BLaER1 (cell line): ENCODE data around the gene PIP5K1C.
A peak's percentile ranks its signal among the peaks of the same experiment; 100 is the strongest.
"Not testable (repeated sequence)": the region's sequence is repeated elsewhere in the genome, so short reads cannot be mapped to it uniquely, and the experiment has no call there.

Experiments
- H3K27ac ChIP-seq: shearing (Covaris generic); formaldehyde crosslinking; 2 replicates; pipeline ENCODE4 v1.8.1; 2022
- H3K27me3 ChIP-seq: shearing (Covaris generic); formaldehyde crosslinking; 2 replicates; pipeline ENCODE4 v1.8.1; 2022
- H3K36me3 ChIP-seq: shearing (Covaris generic); formaldehyde crosslinking; 2 replicates; pipeline ENCODE4 v1.8.1; 2022
- H3K4me1 ChIP-seq: shearing (Covaris generic); formaldehyde crosslinking; 2 replicates; pipeline ENCODE4 v1.8.1; 2022
- H3K4me2 ChIP-seq: shearing (Covaris generic); formaldehyde crosslinking; 2 replicates; pipeline ENCODE4 v1.8.1; 2022
- H3K4me3 ChIP-seq: shearing (Covaris generic); formaldehyde crosslinking; 2 replicates; pipeline ENCODE4 v1.8.1; 2022
- H3K9ac ChIP-seq: shearing (Covaris generic); formaldehyde crosslinking; 2 replicates; pipeline ENCODE4 v1.8.1; 2022
- H3K9me3 ChIP-seq: shearing (Covaris generic); formaldehyde crosslinking; 2 replicates; pipeline ENCODE4 v1.8.1; 2022
- H4K20me1 ChIP-seq: shearing (Covaris generic); formaldehyde crosslinking; 2 replicates; pipeline ENCODE4 v1.8.1; 2022
- Cebpa-rat ChIP-seq: shearing (Covaris generic); IDR thresholded peaks from 2 replicates; pipeline ENCODE4 v1.8.1; 2022

Gene PIP5K1C

DNA sequence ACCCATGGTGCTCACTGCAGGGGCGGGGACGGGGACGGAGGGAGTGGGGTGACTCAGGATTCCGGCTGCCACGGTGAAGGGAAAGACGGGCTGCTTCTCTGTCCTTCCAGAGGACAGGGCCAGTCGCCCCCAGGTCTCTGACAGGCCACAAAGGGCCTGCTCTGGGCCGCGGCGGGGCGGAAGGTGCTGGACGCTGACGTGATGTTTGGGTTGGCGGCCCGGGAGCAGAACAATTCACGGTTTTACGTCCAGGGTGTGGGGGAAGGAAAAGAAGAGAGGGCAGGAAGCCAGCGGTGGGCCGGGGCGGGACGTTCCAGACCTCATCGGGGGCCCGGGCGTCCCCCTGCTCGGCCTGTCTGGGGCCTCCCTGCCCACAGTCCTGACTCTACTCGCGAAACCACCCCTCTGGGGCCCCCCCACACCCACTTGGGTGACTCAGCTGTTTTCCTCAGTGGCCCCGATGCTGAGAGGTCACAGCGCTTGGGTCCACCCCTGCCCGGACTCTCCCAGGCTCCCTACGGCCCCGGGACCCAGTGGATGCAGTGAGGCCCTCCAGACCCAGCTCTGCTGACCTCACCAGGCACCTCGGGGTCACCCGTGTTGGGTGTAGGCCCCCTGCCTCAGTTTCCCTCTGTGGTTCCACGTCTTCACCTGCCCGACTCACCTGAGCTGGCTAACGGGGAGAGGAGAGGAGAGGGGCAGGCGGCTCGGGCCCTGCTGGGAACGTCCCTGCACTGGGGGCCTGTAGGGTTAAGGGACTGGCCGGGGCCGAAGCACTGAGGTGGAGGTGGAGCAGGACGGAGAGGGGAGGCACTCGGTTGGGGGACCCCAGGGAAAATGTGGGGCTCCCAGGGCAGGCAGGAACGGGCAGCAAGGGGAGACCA lies 29.2 kb downstream of the PIP5K1C start:
- Histone ChIP-seq H3K36me3 (peaks cover 43% of the 10 kb centered on the region), H3K4me3 (peak overlapping the region; percentile 41; the same call in 1 of the 2 replicates), H3K27me3 (peaks cover 11% of the 10 kb centered on the region), H3K4me2 (peak overlapping the region; percentile 94), H3K27ac (peak overlapping the region; percentile 55), H3K9ac (peak overlapping the region; percentile 56), H3K4me1 (peaks cover 49% of the 10 kb centered on the region), H3K9me3 (no peaks in the 10 kb centered on the region), H4K20me1 (peaks cover 98% of the 10 kb centered on the region)
- no peak for TF ChIP-seq Cebpa-rat

DNA sequence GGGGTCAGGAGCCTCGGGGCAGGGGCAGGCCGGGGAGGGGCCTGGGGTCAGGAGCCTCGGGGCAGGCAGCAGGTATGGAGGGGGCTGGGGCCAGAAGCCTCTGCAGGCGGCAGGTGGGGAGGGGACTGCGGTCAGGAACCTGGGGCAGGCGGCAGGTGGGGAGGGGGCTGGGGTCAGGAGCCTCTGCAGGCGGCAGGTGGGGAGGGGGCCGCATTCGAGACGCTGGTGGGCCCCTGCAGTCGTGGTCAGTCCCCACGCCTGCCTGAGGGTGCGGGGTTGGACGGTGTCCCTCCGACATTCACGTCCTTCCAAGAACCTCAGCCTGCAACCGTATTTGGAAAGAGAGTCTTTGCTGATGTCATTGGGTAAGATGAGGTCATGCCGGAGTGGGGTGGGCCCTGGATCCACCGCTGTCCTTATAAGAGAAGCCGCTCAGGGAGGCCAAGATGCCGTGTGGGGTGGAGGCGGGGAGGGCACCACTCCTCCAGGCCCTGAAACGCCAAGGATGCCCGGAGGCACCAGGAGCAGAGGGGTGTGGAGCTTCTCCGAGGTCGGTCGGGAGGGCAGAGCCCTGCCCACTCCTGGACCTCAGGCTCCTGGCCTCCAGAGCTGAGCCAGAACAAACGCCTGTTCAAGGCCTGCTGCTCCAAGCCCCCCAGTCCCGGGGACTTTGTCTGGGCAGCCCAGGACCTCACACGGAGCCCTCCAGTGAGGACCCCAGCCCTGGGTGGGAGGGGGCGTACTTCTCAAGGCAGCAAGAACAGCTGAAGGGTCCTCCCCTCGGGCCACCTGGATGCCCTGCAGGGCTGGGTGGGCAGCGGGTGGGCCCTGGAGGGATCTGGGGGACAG lies 30.1 kb downstream of the PIP5K1C start:
- H3K4me3 ChIP-seq = no peak overlapping the region
- peaks cover 52% of the 10 kb centered on the region for H3K4me1 ChIP-seq
- H3K4me2 ChIP-seq = peak overlapping the region; percentile 94

DNA sequence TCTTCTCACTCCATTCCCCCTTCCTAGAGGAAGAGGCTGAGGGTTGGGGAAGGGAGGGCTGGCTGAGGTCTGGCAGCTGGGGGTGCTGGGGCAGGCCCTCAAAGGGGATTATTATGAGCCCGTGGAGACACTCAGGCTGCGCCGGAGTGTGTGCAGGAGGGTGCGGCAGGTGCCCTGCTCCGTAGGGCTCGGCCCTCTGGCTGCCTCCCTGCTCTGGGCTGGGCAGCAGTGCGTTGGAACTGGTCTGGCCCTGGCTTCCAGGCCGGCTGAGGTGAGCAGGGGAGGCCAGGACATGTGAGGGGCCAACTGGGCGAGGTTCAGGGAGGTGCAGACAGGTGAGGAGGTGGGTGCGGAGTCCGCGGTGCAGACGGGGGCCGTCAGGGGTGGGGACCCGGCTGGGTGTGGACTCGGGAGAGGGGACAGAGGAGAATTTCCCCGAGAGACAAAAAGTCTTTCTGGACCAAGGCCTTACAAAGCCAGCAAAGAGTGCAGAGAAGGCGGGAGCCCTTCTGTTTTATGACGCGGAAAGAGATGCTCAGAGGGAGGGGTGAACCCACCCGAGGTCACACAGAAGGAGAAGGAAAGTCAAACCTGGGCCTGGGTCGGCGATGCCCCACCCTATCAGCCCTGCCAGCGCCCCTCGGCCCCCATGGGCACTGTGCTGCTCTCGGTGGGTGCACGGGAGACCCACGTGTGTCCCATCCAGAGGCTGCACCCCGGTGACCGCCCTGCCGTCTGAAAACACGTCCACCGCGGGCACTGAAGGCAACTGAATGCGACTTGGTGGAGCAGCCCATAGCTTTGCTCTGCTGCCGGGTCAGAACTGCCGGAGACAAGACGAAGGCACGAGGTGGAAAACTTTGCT lies 31.0 kb downstream of the PIP5K1C start:
- no peak overlapping the region for H3K4me2 ChIP-seq
- H3K27ac ChIP-seq = no peak overlapping the region
- H4K20me1 ChIP-seq = peaks cover 98% of the 10 kb centered on the region
- H3K4me3 ChIP-seq = no peak overlapping the region
- no peak overlapping the region for H3K9ac ChIP-seq
- H3K36me3 ChIP-seq = peaks cover 39% of the 10 kb centered on the region
- H3K4me1 ChIP-seq = peaks cover 58% of the 10 kb centered on the region
- H3K27me3 ChIP-seq = peaks cover 11% of the 10 kb centered on the region
- H3K9me3 ChIP-seq = no peaks in the 10 kb centered on the region
- TF ChIP-seq Cebpa-rat = no peak

More for the DNA sequence above, 30.1 kb downstream of the PIP5K1C start:
- peak overlapping the region; percentile 56; the same call in 1 of the 2 replicates for H3K9ac ChIP-seq
- peaks cover 98% of the 10 kb centered on the region for H4K20me1 ChIP-seq
- no peak overlapping the region for H3K27ac ChIP-seq
- H3K27me3 ChIP-seq = peaks cover 11% of the 10 kb centered on the region
- H3K36me3 ChIP-seq = peaks cover 37% of the 10 kb centered on the region
- no peak for TF ChIP-seq Cebpa-rat
- no peaks in the 10 kb centered on the region for H3K9me3 ChIP-seq

DNA sequence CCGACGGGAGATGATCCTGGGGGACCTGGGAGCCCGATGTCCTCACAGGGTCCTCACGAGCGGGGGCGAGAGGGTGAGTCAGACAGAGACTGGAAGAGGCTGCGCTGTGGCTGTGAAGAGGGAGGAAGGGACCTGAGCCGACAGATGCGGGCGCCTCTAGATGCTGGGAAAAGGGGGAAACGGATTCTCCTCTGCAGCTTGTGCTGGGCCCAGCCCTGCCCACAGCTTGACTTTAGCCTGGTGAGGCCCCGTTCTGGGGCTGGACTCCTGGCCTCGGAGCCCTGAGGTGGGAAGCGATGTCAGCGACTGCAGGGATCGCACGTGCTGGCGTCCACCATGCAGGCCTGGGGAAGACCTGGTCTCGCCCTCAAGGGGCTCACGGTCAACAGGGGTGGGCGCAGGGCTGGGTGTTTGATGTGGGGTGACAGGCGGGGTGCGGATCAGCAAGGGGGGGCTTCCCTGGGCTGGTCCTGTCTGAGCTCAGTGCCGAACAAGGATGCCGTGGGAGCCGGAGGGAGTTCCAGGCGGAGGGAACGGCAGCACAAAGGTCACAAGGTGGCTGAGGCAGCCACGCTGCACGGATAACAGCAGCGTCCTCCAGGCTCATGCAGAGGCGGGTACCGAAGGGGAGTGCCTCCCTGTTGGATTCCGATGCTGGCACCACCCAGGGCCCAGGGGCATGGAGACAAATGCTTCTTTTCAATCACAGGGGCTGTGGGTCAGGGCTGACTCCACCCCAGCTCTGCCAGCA lies 31.8 kb downstream of the PIP5K1C start:
- no peak overlapping the region for H3K27ac ChIP-seq
- peaks cover 47% of the 10 kb centered on the region for H3K36me3 ChIP-seq
- H3K4me1 ChIP-seq = peaks cover 58% of the 10 kb centered on the region
- H3K27me3 ChIP-seq = peaks cover 11% of the 10 kb centered on the region
- no peak overlapping the region for H3K9ac ChIP-seq
- H3K4me3 ChIP-seq = no peak overlapping the region
- H3K9me3 ChIP-seq = no peaks in the 10 kb centered on the region
- no peak overlapping the region for H3K4me2 ChIP-seq
- TF ChIP-seq Cebpa-rat = no peak
- H4K20me1 ChIP-seq = peaks cover 97% of the 10 kb centered on the region

DNA sequence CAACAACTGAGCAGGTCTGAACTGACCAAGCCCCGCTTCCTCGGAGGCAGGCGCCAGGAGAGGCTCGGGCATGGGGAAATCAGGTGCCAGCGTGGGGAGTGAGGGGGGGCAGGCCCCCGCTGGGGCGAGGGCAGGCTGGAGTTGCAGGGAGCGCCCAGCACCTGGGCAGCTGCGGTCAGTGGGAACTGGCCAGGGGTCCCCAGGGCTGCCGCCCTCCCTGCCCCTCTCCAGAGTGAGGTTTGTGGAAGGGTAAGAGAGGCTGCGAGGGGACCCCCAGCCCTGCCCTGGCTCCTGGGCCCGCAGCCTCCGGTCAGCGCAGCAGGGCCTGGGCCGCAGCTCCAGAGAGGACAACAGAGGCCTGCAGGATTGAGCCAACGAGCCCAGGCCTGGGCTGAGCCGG lies 32.5 kb downstream of the PIP5K1C start:
- Histone ChIP-seq H3K27me3 (peaks cover 11% of the 10 kb centered on the region), H3K27ac (no peak overlapping the region), H3K4me2 (no peak overlapping the region), H3K9me3 (no peaks in the 10 kb centered on the region), H3K4me3 (no peak overlapping the region), H3K9ac (no peak overlapping the region), H3K36me3 (peaks cover 54% of the 10 kb centered on the region), H4K20me1 (peaks cover 91% of the 10 kb centered on the region), H3K4me1 (peaks cover 58% of the 10 kb centered on the region)
- no peak for TF ChIP-seq Cebpa-rat

DNA sequence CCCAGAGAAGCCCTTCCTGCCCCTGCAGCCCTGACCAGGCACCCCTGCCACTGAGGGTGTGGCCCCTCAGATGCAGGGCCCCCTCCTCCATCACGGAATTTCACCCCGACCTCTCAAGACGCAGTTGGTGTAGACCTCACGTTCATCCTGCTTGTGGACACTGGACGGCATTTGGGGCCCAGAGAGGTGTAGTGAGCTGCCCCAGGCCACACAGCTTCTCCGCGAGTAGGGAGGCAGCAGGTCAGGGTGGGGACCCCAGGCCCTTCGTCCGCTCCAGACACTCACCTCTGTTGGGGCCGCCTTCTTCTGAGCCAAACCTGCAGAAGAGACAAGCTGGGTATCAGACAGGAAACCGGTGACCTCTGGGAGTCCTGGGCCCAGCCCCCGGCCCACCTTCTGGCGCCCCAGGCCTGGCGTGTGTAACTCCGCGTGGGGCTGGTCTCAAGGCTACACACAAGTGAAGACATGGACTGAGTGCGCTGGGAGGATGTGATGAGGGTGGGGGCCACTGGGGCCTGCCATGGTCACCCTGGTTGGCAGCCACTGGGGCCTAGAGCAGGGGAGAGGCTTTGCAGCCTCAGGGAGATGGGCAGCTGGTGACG lies 33.1 kb downstream of the PIP5K1C start:
- Histone ChIP-seq H3K27ac (no peak overlapping the region), H4K20me1 (peaks cover 85% of the 10 kb centered on the region)

DNA sequence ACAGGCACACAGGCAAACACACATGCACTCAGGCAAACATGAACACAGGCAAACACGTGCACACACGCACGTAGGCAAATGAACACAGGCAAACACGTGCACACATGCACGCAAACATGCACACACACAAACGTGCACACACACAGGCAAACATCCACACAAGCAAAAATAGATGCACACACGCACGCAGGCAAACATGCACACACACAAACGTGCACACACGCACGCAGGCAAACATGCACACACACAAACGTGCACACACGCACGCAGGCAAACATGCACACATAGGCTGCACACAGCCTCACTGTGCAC lies 33.8 kb downstream of the PIP5K1C start:
- peaks cover 83% of the 10 kb centered on the region for H4K20me1 ChIP-seq

More for the DNA sequence above, 33.1 kb downstream of the PIP5K1C start:
- TF ChIP-seq Cebpa-rat = no peak
- Histone ChIP-seq H3K4me3 (no peak overlapping the region), H3K9ac (no peak overlapping the region), H3K36me3 (peaks cover 60% of the 10 kb centered on the region), H3K4me2 (no peak overlapping the region; the same call in 1 of the 2 replicates), H3K9me3 (no peaks in the 10 kb centered on the region), H3K27me3 (peaks cover 8% of the 10 kb centered on the region), H3K4me1 (peaks cover 53% of the 10 kb centered on the region)

DNA sequence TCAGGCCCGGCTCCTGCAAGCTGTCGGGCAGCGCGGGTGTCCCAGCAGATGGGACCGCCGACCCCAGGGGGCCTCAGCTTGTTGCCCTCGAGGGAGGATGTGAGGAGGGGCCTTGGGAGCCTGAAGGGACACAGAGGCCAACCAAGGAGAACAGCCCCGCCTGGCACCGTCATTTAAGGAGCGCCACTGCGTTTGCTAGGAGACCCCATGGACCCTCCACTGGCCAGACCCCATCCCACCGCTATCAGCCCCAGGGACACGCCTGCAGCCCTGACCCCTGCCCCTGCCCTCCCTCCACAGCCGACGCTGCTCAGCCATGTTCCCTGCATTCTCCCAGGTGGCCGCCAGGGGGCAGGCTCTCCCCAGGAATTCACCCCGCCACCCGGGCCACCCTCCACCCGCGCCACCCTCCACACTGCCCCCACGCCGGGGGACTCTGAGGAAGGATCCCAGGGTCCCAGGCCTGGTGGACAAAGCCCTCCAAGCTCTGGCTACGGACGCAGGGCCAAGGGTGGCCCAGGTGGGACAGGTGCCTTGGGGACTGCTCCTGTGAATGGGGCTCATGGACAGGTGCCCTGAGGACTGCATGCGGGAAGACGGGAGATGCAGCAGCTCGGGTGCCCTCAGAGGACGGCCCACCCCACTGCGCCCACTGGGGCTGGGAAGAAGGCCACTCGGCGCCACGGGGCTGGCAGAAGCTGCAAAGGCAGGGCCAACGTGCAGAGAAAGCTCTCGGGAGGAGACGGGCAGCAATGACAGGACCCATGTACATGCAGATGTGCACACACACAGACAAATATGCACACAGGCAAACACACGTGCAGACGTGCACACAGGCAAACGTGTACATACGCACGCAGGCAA lies 34.4 kb downstream of the PIP5K1C start:
- no peaks in the 10 kb centered on the region for H3K27me3 ChIP-seq
- peaks cover 44% of the 10 kb centered on the region for H3K4me1 ChIP-seq
- peak overlapping the region; percentile 53 for H3K27ac ChIP-seq
- peak overlapping the region; percentile 83 for H3K4me2 ChIP-seq
- H3K4me3 ChIP-seq = no peak overlapping the region
- peaks cover 72% of the 10 kb centered on the region for H3K36me3 ChIP-seq
- no peak for TF ChIP-seq Cebpa-rat
- H4K20me1 ChIP-seq = peaks cover 83% of the 10 kb centered on the region
- no peaks in the 10 kb centered on the region for H3K9me3 ChIP-seq
- peak overlapping the region; percentile 42 for H3K9ac ChIP-seq

More for the DNA sequence above, 33.8 kb downstream of the PIP5K1C start:
- not testable (repeated sequence) for H3K4me3 ChIP-seq, H3K9me3 ChIP-seq, H3K9ac ChIP-seq, H3K4me2 ChIP-seq, H3K27me3 ChIP-seq, H3K27ac ChIP-seq
- Histone ChIP-seq H3K36me3 (peaks cover 66% of the 10 kb centered on the region), H3K4me1 (peaks cover 47% of the 10 kb centered on the region)
